Heart left ventricle (tissue), 16 donors: Measurements from ENCODE around the gene KANK4. TPM values are rescaled to one million over a fixed set of nuclear protein-coding genes. Genes with fewer than 3 reads are reported as not detected.

Source experiments
- ATAC-seq, 4 donors: fragments of 200-7000 bp; cut with Tn5 transposase; one replicate each; pipeline ENCODE4 v1.9.1; 2020 to 2022; ENCODE audit warnings: moderate library complexity in 4 of 4, mild to moderate bottlenecking in 3 of 4, moderate number of reproducible peaks in 1 of 4
- DNase-seq, 5 donors: peaks; one replicate each; pipeline ENCODE4 v3.0.0-alpha.2; 2020
- H3K27ac ChIP-seq, 12 donors: fragments of 200-600 bp; sonication (generic) in 4 of 12; one replicate each; pipeline versions ENCODE4 v1.5.0 to v1.8.0; 2016 to 2022; ENCODE audit warnings: mild to moderate bottlenecking in 2 of 12
- H3K27me3 ChIP-seq, 9 donors: fragments of 200-600 bp; sonication (generic) in 2 of 9; one replicate each; pipeline versions ENCODE4 v1.5.1 to v1.8.0; 2016 to 2022; ENCODE audit warnings: mild to moderate bottlenecking in 3 of 9
- H3K36me3 ChIP-seq, 9 donors: fragments of 200-600 bp; sonication (generic) in 2 of 9; one replicate each; pipeline versions ENCODE4 v1.5.0 to v1.8.0; 2018 to 2022; ENCODE audit warnings: mild to moderate bottlenecking in 2 of 9
- H3K4me1 ChIP-seq, 12 donors: fragments of 200-600 bp; sonication (generic) in 4 of 12; one replicate each; pipeline versions ENCODE4 v1.5.0 to v1.8.0; 2016 to 2022; ENCODE audit warnings: mild to moderate bottlenecking in 3 of 12
- H3K4me3 ChIP-seq, 12 donors: fragments of 200-600 bp; sonication (generic) in 4 of 12; one replicate each; pipeline versions ENCODE4 v1.5.0 to v1.8.0; 2017 to 2022; ENCODE audit warnings: mild to moderate bottlenecking in 9 of 12, moderate library complexity in 4 of 12
- H3K9me3 ChIP-seq, 12 donors: fragments of 200-600 bp; sonication (generic) in 4 of 12; one replicate each; pipeline versions ENCODE4 v1.5.0 to v1.8.0; 2016 to 2022; ENCODE audit warnings: mild to moderate bottlenecking in 1 of 12
- POLR2A ChIP-seq, 2 donors: fragments of 450-650 bp; IDR thresholded peaks; one replicate each; pipeline ENCODE4 v1.6.1; 2017; ENCODE audit warnings: antibody characterized with exemption in 2 of 2, mild to moderate bottlenecking in 2 of 2, moderate library complexity in 2 of 2
- WGBS, 4 donors: extraction: QIAGEN DNeasy Blood & Tissue Kit in 2 of 4; methylation state at CpG; one replicate each; pipeline versions ENCODE4 v1.1.5 to v1.1.7; 2013 to 2018; 5-methylcytosine and 5-hydroxymethylcytosine counted together
- intact Hi-C, 10 donors: fragments of 100-400 bp; cut with DNase I; formaldehyde crosslinking; loops; one replicate each; pipeline versions ENCODE4 v1.11.1 to v1.14.2; 2022
- long read RNA-seq, 3 donors: library from polyadenylated mRNA; unstranded; transcript quantifications; one replicate each; pipeline ENCODE4 v2.0.0, GENCODE V29; 2020 to 2021
- polyA plus RNA-seq, 2 donors: library from polyadenylated mRNA; stranded (reverse); fragments of 200-250 nt; gene quantifications; one replicate each; pipeline ENCODE4 v1.2.3, GENCODE V29; 2013
- total RNA-seq, 9 donors: library from RNA; depleted of rRNA in 2 of 9; stranded (reverse); fragments of >200 nt in 2 of 9; fragmentation: NEBNext Ultra II Directional in 3 of 9; extraction: Animal tissue kit (Norgen Biotek cat#: 25700) in 3 of 9; gene quantifications; one replicate each; pipeline versions ENCODE4 v1.1.0 to v1.2.4, GENCODE V29; 2016 to 2023
- TF ChIP-seq, protein P1 (sequence below), 12 donors: fragments of 200-600 bp; sonication (generic) in 4 of 12; IDR thresholded peaks; one replicate each; pipeline versions ENCODE4 v1.5.0 to v1.8.0; 2018 to 2022; ENCODE audit warnings: antibody characterized with exemption in 12 of 12, mild to moderate bottlenecking in 5 of 12
- donor health status: ischemic (EF 13 %, LVEDD 7.1; RV severe dilation, severe dysfunction).
- donor health status: healthy with polysubstance abuse.
- donor health status: DM: no; HTN: yes; CAD: no.
- donor health status: DM: no; HTN: no; CAD: no.
- donor health status: ischemic (EF 25% LVEDD 6.9; RV normal size, moderate dysfunction).
- donor health status: ischemic (EF 25% LVEDD 5.7; RV mildly dilated, moderate dysfunction).
- donor health status: healthy.
- donor health status: DM: yes; HTN: yes; CAD: no.
- donor health status: ischemic (EF 35%, LVEDD 5.7; RV mildly dilated, moderate dysfunction).
- donor health status: nonischemic (EF 11% LVEDD 7.7; RV severe dilation, severe dysfunction).
- donor health status: DM: yes; HTN: yes; CAD: no.
- donor health status: PGD.
- donor health status: ischemic (EF 29% LVEDD 5.4; RV normal size, mild dysfunction).
- donor health status: nonischemic (EF 23%, LVEDD 6.1; RV moderate dilation, normal function).

The KANK4 gene
- 1 to 10 TPM in 2 of 9 donors, under 1 TPM in 6, not detected in 1; 0.05 to 4.3 (median 0.18) TPM for total RNA-seq
- under 1 TPM; 0.08 TPM for polyA plus RNA-seq
- long read RNA-seq, donor 1: 0 reads
- long read RNA-seq, donor 2: 0 reads
- long read RNA-seq, donor 3: 0 reads

DNA sequence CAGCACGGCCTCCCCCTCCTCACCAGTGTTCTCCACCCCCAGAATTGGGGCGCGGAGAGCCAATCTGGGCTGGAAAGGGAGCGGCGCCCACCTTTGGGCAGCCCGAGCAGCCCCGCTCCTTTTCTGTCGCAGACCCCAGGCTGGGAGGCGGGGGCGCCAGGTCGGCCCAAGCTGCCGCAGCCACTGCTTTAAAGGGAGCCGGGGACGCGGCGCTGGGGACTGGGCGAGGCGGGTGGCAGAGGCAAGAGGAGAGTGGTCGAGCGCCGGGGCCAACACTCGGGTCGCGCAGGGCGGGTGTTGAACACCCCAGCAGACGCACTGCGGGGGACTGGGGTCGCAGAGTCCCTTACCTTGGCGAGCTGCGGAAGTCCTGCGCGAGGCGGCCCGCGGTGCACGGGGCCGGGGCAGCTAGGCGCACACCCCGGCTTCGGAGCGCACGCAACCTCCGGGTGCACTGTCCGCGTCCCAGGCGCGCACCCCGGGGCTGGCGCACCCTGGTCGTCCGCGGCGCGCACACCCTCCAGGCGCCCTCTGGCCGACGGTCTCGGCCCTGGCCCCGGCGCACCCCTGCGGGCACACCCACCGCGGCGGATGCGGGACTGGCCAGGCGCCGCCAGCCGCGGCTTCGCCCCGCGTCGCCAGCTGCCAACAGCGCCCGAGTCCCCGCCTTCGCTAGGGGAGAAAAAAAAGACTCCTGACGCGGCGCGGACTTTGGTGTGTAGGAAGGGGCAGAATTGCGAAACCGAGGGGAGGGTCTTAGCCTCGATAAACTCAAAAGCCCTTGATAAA lies at the start of gene KANK4:
KANK4 (minus strand) TSS at position 679 of the 789 bp plus-strand sequence. CDS start 37,870 bp downstream, outside the sequence.
- TF ChIP-seq POLR2A (IDR thresholded peaks at IDR 0.05): no peak
- TF ChIP-seq, protein P1, sequence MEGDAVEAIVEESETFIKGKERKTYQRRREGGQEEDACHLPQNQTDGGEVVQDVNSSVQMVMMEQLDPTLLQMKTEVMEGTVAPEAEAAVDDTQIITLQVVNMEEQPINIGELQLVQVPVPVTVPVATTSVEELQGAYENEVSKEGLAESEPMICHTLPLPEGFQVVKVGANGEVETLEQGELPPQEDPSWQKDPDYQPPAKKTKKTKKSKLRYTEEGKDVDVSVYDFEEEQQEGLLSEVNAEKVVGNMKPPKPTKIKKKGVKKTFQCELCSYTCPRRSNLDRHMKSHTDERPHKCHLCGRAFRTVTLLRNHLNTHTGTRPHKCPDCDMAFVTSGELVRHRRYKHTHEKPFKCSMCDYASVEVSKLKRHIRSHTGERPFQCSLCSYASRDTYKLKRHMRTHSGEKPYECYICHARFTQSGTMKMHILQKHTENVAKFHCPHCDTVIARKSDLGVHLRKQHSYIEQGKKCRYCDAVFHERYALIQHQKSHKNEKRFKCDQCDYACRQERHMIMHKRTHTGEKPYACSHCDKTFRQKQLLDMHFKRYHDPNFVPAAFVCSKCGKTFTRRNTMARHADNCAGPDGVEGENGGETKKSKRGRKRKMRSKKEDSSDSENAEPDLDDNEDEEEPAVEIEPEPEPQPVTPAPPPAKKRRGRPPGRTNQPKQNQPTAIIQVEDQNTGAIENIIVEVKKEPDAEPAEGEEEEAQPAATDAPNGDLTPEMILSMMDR (IDR thresholded peaks at IDR 0.05): no peak
- DNase-seq (no peak), ATAC-seq (peak in 2 of 4 donors; percentile 61 to 62)
- H3K27ac ChIP-seq: no peak within 1 kb of the TSS
- no peaks in the 10 kb centered on the region for H3K9me3 ChIP-seq
- intact Hi-C loops: no loop called here
- peaks cover 7 to 35% (median 14%) of the 10 kb centered on the region in 9 donors for H3K27me3 ChIP-seq
- 1 to 3% (median 2%) methylated on average over 24 to 84 of the region's 84 CpGs for WGBS, 4 donors
- no peaks in the 10 kb centered on the region for H3K36me3 ChIP-seq
- peaks cover 0 to 15% (median 5%) of the 10 kb centered on the region in 12 donors for H3K4me1 ChIP-seq
- peak within 1 kb of the TSS; percentile 20 to 59 (median 46) for H3K4me3 ChIP-seq

GRCh38 chr1:62368989-62369388 lies 49.8 kb upstream of the KANK4 start:
- DNase-seq (no peak), ATAC-seq (no peak)
- 81 to 90% (median 86%) methylated on average over 6 of the region's 6 CpGs for WGBS, 4 donors
- Histone ChIP-seq H3K36me3 (no peaks in the 10 kb centered on the region), H3K27me3 (peaks cover 0 to 4% (median 0%) of the 10 kb centered on the region in 9 donors), H3K4me1 (no peaks in the 10 kb centered on the region), H3K27ac (no peak overlapping the region), H3K9me3 (peaks cover 0 to 7% (median 0%) of the 10 kb centered on the region in 12 donors), H3K4me3 (no peak overlapping the region)
- intact Hi-C loops: no loop called here
- TF ChIP-seq POLR2A (IDR thresholded peaks at IDR 0.05): no peak
- TF ChIP-seq, protein P1 (IDR thresholded peaks at IDR 0.05): no peak

DNA sequence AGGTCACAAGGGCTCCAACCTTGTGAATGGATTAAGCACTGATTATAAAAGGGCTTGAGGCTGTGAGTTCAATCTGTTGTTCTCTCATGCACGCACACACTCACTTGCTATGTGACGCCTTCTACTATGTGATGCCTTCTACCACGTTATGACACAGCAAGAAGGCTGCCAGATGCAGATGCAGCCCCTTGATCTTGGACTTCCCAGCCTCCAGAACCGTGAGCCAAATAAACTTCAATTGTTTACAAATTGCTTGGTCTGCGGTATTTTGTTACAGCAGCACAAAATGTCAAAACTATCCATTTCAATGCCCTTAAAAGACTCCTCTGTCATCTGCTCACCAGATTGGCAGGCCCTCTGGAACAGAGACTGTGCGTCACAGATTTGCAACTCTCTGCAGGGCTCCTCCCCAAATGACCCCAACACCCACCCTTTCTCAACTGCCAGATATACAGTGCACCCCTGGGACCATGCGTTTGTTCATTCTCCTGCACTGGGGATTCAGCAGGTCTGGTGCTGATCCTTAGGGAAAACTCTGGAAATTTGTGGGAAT lies 47.8 kb upstream of the KANK4 start:
- Histone ChIP-seq H3K27ac (no peak overlapping the region), H3K27me3 (peaks cover 0 to 4% (median 0%) of the 10 kb centered on the region in 9 donors), H3K36me3 (no peaks in the 10 kb centered on the region), H3K9me3 (peaks cover 0 to 7% (median 0%) of the 10 kb centered on the region in 12 donors), H3K4me1 (no peaks in the 10 kb centered on the region), H3K4me3 (no peak overlapping the region)
- ATAC-seq (no peak), DNase-seq (no peak)
- 83 to 97% (median 89%) methylated on average over 7 of the region's 7 CpGs for WGBS, 4 donors
- TF ChIP-seq, protein P1 (IDR thresholded peaks at IDR 0.05): no peak
- TF ChIP-seq POLR2A (IDR thresholded peaks at IDR 0.05): no peak
- intact Hi-C loops: no loop called here

DNA sequence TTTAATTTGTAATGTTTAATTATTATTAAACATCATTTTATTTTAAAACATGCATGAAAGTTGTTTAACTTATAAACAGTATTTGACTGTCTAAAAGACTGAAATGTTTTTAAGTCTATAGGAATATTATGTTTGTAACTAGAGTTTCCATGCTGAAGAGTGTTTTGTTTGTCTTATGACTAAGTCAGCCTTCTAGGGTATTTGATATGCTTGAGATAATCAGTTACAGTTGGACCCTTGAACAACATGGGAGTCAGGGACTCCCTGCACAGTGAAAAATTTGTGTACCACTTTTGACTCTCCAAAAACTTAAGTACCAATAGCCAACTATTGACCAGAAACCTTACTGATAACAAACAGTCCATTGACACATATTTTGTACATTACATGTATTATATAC lies 45.5 kb upstream of the KANK4 start:
- Histone ChIP-seq H3K27ac (no peak overlapping the region), H3K36me3 (no peaks in the 10 kb centered on the region), H3K4me1 (no peaks in the 10 kb centered on the region), H3K9me3 (peaks cover 0 to 7% (median 0%) of the 10 kb centered on the region in 12 donors), H3K27me3 (peaks cover 0 to 3% (median 0%) of the 10 kb centered on the region in 9 donors), H3K4me3 (no peak overlapping the region)
- TF ChIP-seq, protein P1 (IDR thresholded peaks at IDR 0.05): no peak
- no peak for TF ChIP-seq POLR2A (IDR thresholded peaks at IDR 0.05)
- no peak for ATAC-seq
- intact Hi-C loops: no loop called here
- DNase-seq: no peak
